Left renal cortex interstitium (tissue), 4 donors: ENCODE data around the gene MFAP3L. TPM values are rescaled to one million over a fixed set of nuclear protein-coding genes. Genes with fewer than 3 reads are reported as not detected.
A peak's percentile ranks its signal among the peaks of the same experiment; 100 is the strongest.
"Not testable (repeated sequence)": the region's sequence is repeated elsewhere in the genome, so short reads cannot be mapped to it uniquely, and the experiment has no call there.

ENCODE experiments used
- DNase-seq, 4 donors: peaks; one replicate each; pipeline ENCODE4 v3.0.0-alpha.2; 2013; ENCODE audit warnings: low read depth in 4 of 4, low spot score in 2 of 4, missing footprints in 1 of 4
- polyA plus RNA-seq, 4 donors: library from polyadenylated mRNA; unstranded; fragments of 120-200 nt; gene quantifications; one replicate each; pipeline ENCODE4 v1.2.1, GENCODE V29; 2013; ENCODE audit not compliant: insufficient read length in 4 of 4

Gene MFAP3L
- 10 to 100 TPM; 19.4 to 26.8 (median 20.7) TPM for polyA plus RNA-seq

DNA sequence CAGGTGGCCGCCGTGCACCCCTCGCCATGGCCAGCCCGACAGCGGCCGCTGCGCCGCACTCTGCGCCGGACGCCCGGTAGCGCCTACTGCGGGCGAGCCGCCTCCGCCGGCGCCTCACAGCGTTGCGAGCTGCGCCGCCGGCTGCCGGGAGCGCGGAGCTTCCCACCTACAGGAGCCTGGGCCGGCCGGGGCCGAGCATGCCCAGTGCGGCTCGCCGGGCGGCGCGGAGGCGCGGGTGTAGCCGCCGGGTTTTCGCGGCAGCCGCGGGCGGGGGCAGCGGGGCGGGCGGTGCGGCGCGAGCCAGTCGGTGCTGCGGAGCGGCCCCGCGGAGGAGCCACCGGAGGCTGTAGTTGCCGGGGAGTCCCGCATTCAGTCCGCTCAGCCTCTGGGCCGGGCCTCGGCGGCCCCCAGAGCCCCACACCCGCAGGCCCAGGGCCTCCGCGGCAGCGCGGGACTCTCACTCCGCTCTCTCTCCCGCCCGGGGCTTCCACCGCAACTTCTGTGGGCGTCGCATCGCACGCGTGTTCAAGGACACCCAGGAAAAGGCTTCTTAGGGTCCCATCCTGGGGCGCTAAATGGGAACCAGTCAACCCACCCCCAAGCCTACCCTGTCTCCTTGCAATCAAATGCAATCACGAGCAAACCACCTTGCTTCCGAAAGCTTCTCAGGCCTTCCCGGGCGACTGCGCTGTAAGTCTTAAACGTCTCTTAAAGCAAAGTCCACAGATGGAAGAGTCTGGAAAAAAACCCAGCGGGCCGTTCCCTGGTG lies at the start of gene MFAP3L:
Gene MFAP3L (minus strand): TSS at position 143 of the 769 bp plus-strand sequence. CDS start 20,518 bp downstream, outside the sequence.
- DNase-seq, result peak; percentile 55 to 78 (median 59)

GRCh38 chr4:170071196-170071595 lies 45.0 kb upstream of the MFAP3L start:
- DNase-seq, result no peak

- no peak for DNase-seq
Observed at GRCh38 chr4:170068438-170069128, 42.4 kb upstream of the MFAP3L start.

DNA sequence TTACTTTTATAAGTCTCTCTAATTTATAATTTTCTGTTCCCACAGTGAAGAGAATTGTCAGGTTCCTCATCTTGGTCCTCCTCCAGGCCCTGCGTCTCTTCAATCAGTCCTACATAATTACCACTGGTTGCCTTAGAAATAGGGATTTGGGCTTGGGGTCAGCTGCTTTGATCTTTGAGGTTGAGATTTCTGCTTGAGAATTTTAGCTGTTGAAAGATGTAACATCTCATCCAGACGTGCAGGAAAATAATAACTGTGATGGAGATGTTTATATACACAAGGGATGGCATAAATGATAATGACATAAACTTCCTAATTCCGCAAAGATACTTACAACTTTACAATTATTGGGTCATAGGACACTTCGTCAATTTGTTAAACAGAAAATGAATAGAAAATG lies 33.2 kb upstream of the MFAP3L start:
- DNase-seq, result no peak

DNA sequence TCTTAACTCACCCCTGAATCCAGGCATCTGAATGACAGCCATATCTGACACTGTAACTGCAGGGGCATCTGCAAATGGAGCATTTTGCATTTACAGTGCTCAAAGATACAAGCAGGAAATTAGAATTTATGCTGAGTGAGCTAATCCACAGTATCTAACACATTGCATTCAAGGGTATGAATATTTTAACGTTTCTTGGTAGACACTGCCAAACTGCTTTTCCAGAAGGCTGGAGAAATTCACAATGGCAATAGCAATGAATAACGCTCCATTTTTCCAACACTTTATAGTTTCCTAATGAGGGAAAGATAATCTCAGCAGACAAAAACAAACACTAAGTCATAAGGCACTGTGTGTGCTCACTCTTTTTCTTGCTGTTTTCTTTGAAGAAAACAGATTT lies 32.6 kb upstream of the MFAP3L start:
- no peak for DNase-seq

- no peak for DNase-seq
Observed at GRCh38 chr4:170057866-170058265, 31.7 kb upstream of the MFAP3L start.

GRCh38 chr4:170052919-170053318 lies 26.7 kb upstream of the MFAP3L start:
- DNase-seq, result no peak

DNA sequence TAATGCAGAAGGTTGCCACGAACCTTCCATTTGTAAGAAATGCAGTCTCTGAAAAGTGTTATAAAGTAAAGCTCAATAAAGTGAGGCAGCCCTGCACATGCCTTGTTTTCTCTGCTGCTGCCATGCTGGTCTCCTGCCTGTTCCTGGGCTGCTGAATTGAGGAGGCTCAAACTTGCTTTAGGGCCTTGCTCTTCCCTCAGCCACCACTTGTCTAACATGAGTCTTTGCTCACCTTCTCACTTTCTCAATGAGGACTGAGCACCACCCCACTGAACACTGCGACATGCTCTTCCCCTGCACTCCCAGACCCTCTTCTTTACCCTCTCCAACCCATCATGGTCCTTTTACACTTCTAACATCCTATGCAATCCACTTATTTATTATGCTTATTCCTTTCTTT lies 25.2 kb upstream of the MFAP3L start:
- DNase-seq, result no peak

GRCh38 chr4:170049766-170050165 lies 23.6 kb upstream of the MFAP3L start:
- DNase-seq, result no peak

GRCh38 chr4:170047771-170048354 lies 21.7 kb upstream of the MFAP3L start:
- peak in 2 of 4 donors; percentile 34 to 62 for DNase-seq

DNA sequence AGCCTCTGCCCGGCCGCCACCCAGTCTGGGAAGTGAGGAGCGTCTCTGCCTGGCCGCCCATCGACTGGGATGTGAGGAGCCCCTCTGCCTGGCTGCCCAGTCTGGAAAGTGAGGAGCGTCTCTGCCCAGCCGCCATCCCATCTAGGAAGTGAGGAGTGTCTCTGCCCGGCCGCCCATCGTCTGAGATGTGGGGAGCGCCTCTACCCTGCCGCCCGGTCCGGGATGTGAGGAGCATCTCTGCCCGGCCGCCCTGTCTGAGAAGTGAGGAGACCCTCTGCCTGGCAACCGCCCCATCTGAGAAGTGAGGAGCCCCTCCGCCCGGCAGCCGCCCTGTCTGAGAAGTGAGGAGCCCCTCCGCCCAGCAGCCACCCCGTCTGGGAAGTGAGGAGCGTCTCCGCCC lies 20.0 kb upstream of the MFAP3L start:
- DNase-seq, result not testable (repeated sequence)

DNA sequence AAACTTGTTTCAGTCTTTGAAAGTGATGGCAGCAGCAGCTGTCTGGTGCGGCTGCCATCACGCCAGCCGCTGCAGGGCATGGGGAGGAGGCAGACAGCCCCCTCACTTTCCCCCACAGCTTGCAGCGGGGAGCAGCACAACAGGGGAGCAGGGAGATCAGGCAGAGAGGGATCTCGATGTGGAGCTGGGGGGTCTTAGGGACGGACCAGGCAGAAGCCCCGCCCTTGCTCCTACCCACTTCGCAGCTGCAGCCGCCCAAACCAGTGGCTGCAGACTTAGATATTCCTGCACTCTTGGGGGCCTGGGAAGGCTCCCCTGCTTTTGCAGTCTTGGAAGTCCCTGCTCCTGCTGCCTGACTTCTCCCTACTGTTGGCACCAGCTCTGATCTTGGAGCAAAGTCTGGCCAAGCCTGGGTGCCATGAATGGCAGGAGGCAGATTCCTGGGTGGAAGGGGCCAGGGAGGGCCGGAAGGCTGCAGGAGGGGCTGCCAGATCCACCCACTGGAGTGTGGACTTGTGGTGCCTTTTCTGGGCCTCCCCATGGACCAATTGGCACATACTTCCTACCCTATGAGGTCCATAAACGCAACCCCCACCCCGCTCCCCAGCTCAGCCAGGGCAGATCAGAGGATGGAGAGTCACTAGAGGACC lies 14.0 kb upstream of the MFAP3L start:
- DNase-seq, result no peak

DNA sequence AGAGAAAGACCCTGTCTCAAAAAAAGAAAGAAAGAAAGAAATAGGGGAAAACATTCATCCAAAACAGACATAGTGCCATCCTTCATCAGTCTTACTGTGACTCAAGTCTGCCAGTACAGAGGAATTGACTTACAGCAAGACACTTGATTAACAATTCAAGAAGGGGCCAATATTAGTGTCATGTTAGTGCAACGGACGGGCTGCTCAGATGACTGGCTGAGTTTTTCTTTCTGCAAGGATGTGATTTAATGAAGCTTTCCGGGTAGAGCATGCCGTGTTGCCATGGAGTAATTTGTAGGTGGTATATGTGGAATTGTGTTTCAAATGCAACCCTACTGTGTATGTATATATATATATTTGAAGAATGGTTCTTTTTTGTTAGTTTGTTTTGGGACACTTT lies 12.6 kb upstream of the MFAP3L start:
- DNase-seq, result no peak

DNA sequence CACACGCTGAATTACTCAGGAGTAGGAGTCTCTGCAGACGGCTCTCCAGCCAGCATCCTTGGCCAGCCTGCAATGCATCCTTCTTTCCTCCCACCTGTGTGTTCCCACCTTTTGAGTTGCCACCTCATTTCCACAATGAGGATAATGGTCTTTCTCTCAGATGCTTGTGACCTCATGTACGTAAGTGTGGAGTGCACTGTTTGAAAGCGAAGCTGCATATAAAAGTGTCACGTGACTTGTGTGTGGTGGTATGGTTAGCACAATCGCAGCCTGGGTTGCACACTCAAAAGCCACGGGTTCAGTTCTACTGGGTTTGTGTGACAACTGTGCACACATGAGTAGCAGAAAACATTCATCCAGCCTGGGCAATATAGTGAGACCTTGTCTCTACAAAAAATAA lies 12.0 kb upstream of the MFAP3L start:
- DNase-seq, result no peak

DNA sequence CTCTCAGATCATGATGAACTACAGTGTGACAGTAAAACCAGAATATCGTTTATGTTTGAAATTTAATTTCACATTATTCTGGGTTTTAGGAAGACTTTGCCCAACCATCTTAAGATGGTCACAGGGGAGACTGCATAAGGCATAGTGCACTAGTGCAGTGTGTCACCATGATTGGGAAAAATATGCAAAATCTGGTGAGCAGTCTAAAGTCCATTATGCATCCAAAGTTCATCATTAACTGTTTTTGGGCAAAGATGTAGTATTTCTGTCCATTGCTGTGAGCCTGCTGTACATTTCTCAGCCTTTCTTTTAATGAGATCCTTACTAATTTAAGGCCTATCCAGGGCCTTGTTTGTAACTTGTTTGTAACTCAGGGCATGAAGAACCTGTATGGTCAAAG lies 11.3 kb upstream of the MFAP3L start:
- no peak for DNase-seq

DNA sequence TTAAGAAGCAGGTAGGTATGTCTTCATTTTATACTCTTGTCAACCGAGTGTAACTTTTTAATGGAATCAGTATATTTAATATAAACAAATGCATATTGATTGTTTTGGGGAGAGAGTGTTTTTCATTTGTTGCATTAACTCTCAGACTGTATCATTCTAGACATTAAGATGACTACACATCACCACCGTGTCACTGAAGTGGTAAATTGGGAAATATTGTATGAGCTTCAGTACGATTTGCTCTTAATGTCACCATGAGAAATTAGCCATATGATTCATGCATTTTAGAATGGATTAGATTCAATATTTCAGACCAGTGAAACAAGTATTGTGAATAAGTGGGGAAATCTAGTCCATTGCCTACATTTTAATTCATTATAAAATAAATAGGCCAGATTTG lies 9.7 kb upstream of the MFAP3L start:
- no peak for DNase-seq

DNA sequence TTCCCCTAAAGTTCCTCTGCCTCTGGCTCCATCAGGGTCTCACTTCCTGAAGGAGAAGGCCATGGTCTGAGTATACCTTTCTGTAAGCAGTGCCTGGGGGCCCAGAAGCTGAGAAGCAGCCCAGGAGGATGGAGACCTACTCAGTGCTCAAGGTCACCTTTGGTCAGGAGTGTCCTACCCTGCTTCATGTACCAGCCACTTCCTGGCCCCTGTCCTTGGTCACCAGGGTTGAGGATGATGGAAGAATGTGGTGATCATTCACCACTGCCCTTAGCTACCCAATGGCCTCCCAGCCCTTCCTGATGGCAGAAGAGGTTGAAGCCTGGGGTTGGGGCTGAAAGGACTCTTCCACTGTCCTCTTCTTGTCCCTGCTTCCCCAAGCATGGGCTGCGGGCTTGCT lies 9.0 kb upstream of the MFAP3L start:
- DNase-seq, result no peak

DNA sequence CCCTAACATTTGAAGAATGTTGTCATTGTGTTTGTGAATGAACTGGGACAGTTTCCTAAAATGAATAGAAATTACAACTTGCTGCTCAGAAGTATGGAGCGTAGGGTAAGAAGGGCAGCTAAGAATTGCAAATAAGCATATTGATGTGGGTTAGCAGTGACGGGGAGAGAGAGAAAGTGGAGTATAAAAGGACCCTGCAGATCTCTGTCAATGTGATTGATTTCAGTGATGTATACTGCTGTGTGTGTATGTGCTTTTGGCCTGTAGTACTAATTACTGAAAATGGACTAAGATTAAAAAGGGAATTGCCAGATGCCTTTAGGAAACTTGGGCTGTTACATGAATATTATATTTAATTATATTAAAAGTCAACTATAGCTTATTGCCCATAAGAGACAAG lies 7.8 kb upstream of the MFAP3L start:
- DNase-seq, result no peak

DNA sequence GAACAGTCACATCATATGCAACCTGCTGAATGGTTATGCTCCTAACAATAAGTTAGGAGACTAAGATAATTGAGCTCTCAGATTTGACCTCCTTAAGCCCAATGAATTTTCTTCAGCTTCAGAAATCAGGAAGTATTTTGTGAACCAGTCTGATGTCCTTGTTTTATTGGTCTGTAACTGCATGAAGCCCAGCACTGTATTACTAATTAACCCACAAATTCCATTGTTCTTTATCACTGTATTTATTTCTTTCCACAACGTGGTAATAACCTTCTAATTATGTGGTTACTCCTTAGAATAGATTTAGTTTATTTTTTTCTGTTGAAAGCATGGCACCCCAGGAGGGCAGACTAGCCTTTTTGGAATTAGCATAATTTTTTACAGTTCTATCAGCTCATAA lies 3.9 kb upstream of the MFAP3L start:
- no peak for DNase-seq

- DNase-seq, result peak; percentile 82 to 96 (median 88)
Observed at GRCh38 chr4:170027181-170027829, 1.1 kb upstream of the MFAP3L start.
